ENCODE data around the gene SEL1L3.

Gene SEL1L3

DNA sequence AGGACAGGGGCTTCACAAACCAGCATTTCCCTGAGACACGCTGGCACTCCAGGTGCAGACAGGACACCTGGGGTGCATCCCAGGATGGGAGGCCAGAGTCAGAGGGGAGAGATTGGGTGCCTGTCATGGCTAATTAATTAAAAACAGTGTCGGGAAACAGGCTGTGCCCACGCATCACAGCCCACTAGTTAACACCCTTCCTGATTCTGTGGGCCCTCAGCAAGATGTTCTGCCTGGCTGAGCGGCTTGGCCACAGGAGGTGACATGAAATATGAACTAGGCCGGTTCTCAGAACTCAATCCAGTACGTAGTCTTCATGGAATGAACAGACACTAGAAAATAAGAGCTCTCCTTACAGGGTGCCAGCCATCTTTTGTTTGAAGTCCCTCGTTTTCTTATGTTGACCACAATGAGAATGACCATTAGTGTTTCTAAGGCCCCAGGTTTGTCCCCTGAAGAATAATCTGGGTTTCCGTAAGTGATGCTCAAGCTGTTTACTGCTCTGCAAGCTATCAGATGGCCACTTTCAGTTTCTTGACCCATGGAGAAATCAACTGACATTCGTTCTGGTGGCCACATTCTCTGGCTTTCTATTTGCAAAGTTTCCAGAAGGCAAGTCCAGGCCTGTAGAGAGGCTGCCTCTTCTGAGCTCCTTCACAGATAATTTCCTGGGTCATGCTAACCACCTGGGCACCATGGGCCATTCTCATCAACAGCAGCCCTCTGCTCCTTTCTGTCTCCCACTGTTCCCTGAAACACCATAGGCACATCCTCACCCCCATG is 134.9 kb downstream of the SEL1L3 start:
- DNase-seq = no peak

- no peak for DNase-seq
Observed at GRCh38 chr4:25725870-25726269, 136.9 kb downstream of the SEL1L3 start.

- no peak for DNase-seq
Observed at GRCh38 chr4:25723409-25723808, 139.4 kb downstream of the SEL1L3 start.

DNA sequence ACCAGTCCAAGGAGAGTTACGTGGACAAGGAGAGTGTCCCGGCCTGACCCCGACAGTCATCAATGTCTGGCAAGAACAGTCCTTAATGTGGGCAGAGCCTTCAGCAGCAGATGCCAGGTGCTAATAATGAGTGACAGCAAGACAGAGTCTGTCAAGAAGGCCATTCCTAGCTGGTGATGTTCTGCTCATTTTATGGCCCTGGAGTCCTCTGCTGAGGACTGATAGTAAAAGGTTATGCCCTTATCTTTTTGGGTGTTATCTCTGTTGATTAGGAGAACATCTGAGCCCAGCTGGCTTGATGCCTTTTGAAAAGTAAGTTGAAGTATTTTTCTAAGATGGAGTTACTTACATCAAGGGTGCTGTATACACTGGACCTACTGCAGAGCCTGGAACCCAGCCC is 139.8 kb downstream of the SEL1L3 start:
- no peak for DNase-seq

DNA sequence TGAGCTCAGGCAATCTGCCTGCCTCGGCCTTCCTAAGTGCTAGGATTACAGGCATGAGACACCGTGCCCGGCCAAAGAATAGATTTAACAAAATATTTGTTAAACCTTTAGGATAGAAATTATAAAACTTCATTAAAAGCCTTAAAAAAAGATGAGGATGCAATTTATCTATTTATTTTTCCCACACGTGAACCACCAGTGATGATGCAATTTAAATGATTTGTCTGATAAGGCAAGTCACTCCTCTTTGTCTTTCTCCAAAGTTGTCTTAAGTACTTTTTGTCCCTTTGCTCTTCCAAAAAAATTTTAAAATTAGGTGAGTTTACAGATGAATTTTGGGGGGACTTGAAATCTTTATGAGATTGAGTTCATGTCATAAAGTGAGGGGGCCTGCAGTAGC is 149.0 kb downstream of the SEL1L3 start:
- no peak for DNase-seq

DNA sequence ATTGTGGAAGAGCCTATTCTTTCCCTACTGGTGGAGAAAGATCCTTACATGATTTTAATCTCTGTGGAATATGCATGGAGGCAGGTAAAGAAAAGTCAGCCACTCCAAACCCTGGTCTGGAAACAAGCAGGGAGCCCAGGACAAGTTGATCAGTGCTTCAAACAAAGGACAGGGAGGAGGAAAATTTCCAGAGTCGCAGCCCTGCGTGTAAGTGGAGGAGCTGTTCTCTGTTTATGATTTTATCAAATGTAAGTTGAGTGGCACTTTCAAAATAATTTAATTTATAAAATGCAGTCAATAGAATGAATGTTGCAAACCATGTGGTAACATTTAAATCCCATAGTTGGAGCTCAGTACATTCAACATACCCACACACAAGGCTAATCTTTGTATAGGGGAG is 150.2 kb downstream of the SEL1L3 start:
- no peak for DNase-seq

DNA sequence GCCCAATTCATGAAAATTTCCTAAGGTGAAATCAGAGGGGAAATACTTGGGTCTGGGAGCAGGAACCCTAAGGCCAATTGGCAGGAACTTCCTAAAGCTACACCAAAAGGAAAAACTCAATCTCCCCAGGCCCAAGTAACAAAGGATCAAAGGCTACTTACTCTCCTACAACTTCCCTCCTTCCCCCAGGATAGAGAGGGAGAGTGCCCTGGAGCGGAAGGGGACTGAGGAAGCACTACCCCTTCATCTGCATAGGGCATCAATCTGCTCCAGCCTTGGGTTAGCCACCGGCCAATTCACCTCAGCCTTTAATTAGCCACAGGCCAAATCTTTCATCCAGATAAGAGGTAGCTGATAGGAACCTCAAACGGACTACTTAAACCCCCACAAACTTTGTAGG is 152.2 kb downstream of the SEL1L3 start:
- no peak for DNase-seq

- DNase-seq = no peak
Observed at GRCh38 chr4:25704516-25704915, 158.3 kb downstream of the SEL1L3 start.

- no peak for DNase-seq
Observed at GRCh38 chr4:25703731-25704388, 158.9 kb downstream of the SEL1L3 start.

GRCh38 chr4:25702848-25703247 is 159.9 kb downstream of the SEL1L3 start:
- DNase-seq = no peak

- DNase-seq = no peak
Observed at GRCh38 chr4:25700661-25701060, 162.1 kb downstream of the SEL1L3 start.

DNA sequence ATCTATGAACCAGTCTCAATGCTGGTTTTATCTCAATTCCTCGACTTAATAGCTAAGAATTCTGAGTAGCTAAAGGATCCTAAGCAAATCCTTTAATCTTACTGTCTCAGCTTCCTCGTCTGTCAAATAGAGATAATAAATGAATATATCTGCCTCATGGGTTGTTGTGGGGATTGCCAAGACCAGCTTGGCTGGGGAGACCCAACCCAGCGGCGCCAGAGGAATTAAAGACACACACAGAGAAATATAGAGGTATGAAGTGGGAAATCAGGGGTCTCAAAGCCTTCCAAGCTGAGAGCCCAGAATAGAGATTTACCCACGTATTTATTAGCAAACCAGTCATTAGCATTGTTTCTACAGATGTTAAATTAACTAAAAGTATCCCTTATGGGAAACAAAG is 165.3 kb downstream of the SEL1L3 start:
- no peak for DNase-seq
